Lung (tissue), 12 donors: ENCODE results near the gene TRERF1. TPM values are rescaled to one million over a fixed set of nuclear protein-coding genes. Genes with fewer than 3 reads are reported as not detected.

Experiments used
- ATAC-seq: fragments of 200-7000 bp; cut with Tn5 transposase; one replicate; pipeline ENCODE4 v1.9.1; 2020; ENCODE audit warnings: moderate number of reproducible peaks; ENCODE audit not compliant: insufficient read depth, low FRiP score
- DNase-seq, 3 donors: peaks; one replicate each; pipeline ENCODE4 v3.0.0-alpha.2; 2013 to 2017
- H3K27ac ChIP-seq, 2 donors: one replicate each; pipeline ENCODE4 v1.5.1; 2013; ENCODE audit warnings: mild to moderate bottlenecking in 2 of 2, moderate library complexity in 2 of 2, control low read depth in 1 of 2, inconsistent platforms in 1 of 2, low read depth in 1 of 2, low read length in 1 of 2
- H3K27me3 ChIP-seq, 3 donors: one replicate each; pipeline ENCODE4 v1.5.1; 2013; ENCODE audit warnings: low read length in 2 of 3; ENCODE audit not compliant: control insufficient read depth in 3 of 3, insufficient read depth in 3 of 3
- H3K36me3 ChIP-seq, 4 donors: one replicate each; pipeline ENCODE4 v1.5.1; 2013; ENCODE audit warnings: low read length in 4 of 4, mild to moderate bottlenecking in 1 of 4, moderate library complexity in 1 of 4; ENCODE audit not compliant: control insufficient read depth in 4 of 4, insufficient read depth in 4 of 4
- H3K4me1 ChIP-seq, 5 donors: one replicate each; pipeline ENCODE4 v1.5.1; 2013; ENCODE audit warnings: low read length in 5 of 5, mild to moderate bottlenecking in 2 of 5, moderate library complexity in 1 of 5; ENCODE audit not compliant: control insufficient read depth in 5 of 5, insufficient read depth in 5 of 5
- H3K4me3 ChIP-seq: one replicate; pipeline ENCODE4 v1.5.1; 2013; ENCODE audit warnings: mild to moderate bottlenecking, control low read depth, moderate library complexity
- H3K9ac ChIP-seq, 2 donors: one replicate each; pipeline ENCODE4 v1.5.1; 2013; ENCODE audit warnings: low read length in 2 of 2, control low read depth in 1 of 2; ENCODE audit not compliant: insufficient read depth in 1 of 2
- H3K9me3 ChIP-seq, 4 donors: one replicate each; pipeline ENCODE4 v1.5.1; 2013; ENCODE audit warnings: low read length in 3 of 4, mild to moderate bottlenecking in 1 of 4, moderate library complexity in 1 of 4; ENCODE audit not compliant: control insufficient read depth in 4 of 4, insufficient read depth in 3 of 4
- WGBS, 2 donors: extraction: QIAGEN DNeasy Blood & Tissue Kit; methylation state at CpG; one replicate each; pipeline ENCODE4 v1.1.7; 2013; 5-methylcytosine and 5-hydroxymethylcytosine counted together
- polyA plus RNA-seq, 2 donors: library from polyadenylated mRNA; stranded (reverse); fragments of 200-250 nt; gene quantifications; one replicate each; pipeline ENCODE4 v1.2.1, GENCODE V29; 2013
- total RNA-seq, 2 donors: library from RNA; depleted of rRNA in 1 of 2; stranded (reverse); fragments of >200 nt in 1 of 2; gene quantifications; one replicate each; pipeline ENCODE4 v1.2.1, GENCODE V29; 2014 to 2021
- TF ChIP-seq, protein P1 (sequence below): IDR thresholded peaks from 2 replicates; pipeline ENCODE4 v1.5.1; 2012; ENCODE audit warnings: mild to moderate bottlenecking; ENCODE audit errors: control extremely low read depth, extremely low read depth
- donor health status: control.
- donor health status: control.
- donor health status: Bipolar disorder and iron deficiency.
- donor health status: healthy.
- donor health status: DM: yes; HTN: yes; CAD: no.

Gene TRERF1
- total and polyA plus RNA-seq, 4 donors: 1.2 to 10.4 (median 3.3) TPM

DNA sequence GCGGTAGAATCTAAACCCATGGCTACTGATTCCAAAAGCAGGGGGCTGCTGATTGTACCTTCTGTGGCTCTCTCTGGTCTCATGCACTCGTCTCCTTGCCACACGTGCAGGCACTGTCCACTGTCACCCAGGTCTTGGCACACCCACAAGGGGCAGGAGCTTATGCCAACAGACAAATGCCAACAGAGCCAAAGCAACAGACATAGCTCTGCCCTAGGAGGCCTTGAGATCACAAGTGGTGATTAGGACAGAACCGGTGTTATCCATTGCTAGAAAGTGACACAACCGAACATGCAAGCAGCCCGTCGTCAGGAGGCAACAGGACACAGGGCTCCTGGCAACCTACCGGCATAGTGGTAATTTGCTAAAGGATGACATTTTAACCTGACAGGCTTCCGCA lies 197.2 kb downstream of the TRERF1 start:
- WGBS, 2 donors: 94 to 95% methylated on average over 9 of the region's 9 CpGs
- Histone ChIP-seq H3K4me1 (peaks cover 5 to 33% (median 14%) of the 10 kb centered on the region in 5 donors), H3K9ac (no peak overlapping the region), H3K27me3 (no peaks in the 10 kb centered on the region), H3K4me3 (no peak overlapping the region), H3K9me3 (no peaks in the 10 kb centered on the region), H3K36me3 (peaks cover 0 to 31% (median 15%) of the 10 kb centered on the region in 4 donors), H3K27ac (no peak overlapping the region)
- TF ChIP-seq, protein P1, sequence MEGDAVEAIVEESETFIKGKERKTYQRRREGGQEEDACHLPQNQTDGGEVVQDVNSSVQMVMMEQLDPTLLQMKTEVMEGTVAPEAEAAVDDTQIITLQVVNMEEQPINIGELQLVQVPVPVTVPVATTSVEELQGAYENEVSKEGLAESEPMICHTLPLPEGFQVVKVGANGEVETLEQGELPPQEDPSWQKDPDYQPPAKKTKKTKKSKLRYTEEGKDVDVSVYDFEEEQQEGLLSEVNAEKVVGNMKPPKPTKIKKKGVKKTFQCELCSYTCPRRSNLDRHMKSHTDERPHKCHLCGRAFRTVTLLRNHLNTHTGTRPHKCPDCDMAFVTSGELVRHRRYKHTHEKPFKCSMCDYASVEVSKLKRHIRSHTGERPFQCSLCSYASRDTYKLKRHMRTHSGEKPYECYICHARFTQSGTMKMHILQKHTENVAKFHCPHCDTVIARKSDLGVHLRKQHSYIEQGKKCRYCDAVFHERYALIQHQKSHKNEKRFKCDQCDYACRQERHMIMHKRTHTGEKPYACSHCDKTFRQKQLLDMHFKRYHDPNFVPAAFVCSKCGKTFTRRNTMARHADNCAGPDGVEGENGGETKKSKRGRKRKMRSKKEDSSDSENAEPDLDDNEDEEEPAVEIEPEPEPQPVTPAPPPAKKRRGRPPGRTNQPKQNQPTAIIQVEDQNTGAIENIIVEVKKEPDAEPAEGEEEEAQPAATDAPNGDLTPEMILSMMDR: no peak
- DNase-seq (no peak), ATAC-seq (no peak)

GRCh38 chr6:42251911-42252637 lies 199.7 kb downstream of the TRERF1 start:
- no peak overlapping the region for H3K4me3 ChIP-seq
- H3K9ac ChIP-seq: peak overlapping the region in 1 of 2 donors; percentile 26
- H3K27me3 ChIP-seq: no peaks in the 10 kb centered on the region
- DNase-seq: peak; percentile 92 to 94 (median 92)
- peaks cover 5 to 33% (median 14%) of the 10 kb centered on the region in 5 donors for H3K4me1 ChIP-seq
- 12 to 29% methylated on average over 9 of the region's 9 CpGs for WGBS, 2 donors
- no peaks in the 10 kb centered on the region for H3K9me3 ChIP-seq
- peaks cover 0 to 31% (median 16%) of the 10 kb centered on the region in 4 donors for H3K36me3 ChIP-seq
- TF ChIP-seq, protein P1: no peak
- peak overlapping the region in 1 of 2 donors; percentile 69 for H3K27ac ChIP-seq
- ATAC-seq: no peak

DNA sequence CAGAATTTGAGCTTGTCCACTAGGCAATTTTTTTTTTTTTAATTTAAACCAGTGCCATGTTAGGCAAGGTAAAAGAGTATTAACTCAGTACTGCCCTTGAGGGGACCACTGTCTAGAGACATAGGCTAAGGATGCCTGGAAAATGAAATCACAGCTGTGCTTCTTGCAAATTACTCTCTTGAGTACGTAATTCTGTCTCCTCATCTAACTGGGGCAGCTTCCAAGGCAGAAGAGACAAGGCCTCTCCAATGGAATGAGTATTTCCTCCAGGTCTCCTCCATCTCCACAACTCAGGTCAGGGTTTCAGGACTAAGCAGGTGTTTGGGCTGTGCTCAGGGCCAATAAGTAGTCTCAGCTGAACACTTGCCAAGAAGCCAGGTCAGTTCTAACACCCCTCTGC lies 200.2 kb downstream of the TRERF1 start:
- H3K27me3 ChIP-seq: no peaks in the 10 kb centered on the region
- peaks cover 5 to 33% (median 14%) of the 10 kb centered on the region in 5 donors for H3K4me1 ChIP-seq
- no peak overlapping the region for H3K27ac ChIP-seq
- no peaks in the 10 kb centered on the region for H3K9me3 ChIP-seq
- no peak overlapping the region for H3K4me3 ChIP-seq
- ATAC-seq: no peak
- TF ChIP-seq, protein P1: no peak
- 66 to 68% methylated on average over 1 of the region's 1 CpG for WGBS, 2 donors
- peaks cover 0 to 26% (median 14%) of the 10 kb centered on the region in 4 donors for H3K36me3 ChIP-seq
- no peak overlapping the region for H3K9ac ChIP-seq
- DNase-seq: peak in 2 of 3 donors; percentile 84
